GM12891 (cell line): ENCODE measurements around the gene CSRP1.

Experiments used
- PAX5 ChIP-seq: IDR thresholded peaks from 2 replicates; pipeline ENCODE4 v1.6.1; 2011; ENCODE audit warnings: low read length, moderate library complexity, mild to moderate bottlenecking; ENCODE audit not compliant: insufficient read depth, severe bottlenecking
- POLR2A ChIP-seq: IDR thresholded peaks from 2 replicates; pipeline ENCODE4 v1.6.1; 2011; ENCODE audit warnings: low read depth, low read length, control low read depth
- POLR2AphosphoS5 ChIP-seq: IDR thresholded peaks from 2 replicates; pipeline ENCODE4 v1.6.1; 2011; ENCODE audit warnings: low read depth, low read length, control low read depth
- POU2F2 ChIP-seq: IDR thresholded peaks from 2 replicates; pipeline ENCODE4 v1.6.1; 2011; ENCODE audit warnings: low read depth, mild to moderate bottlenecking, control low read depth, low read length, moderate library complexity
- SPI1 ChIP-seq: IDR thresholded peaks from 2 replicates; pipeline ENCODE4 v1.6.1; 2011; ENCODE audit warnings: low read depth, low read length, control low read depth
- TAF1 ChIP-seq: IDR thresholded peaks from 2 replicates; pipeline ENCODE4 v1.6.1; 2011; ENCODE audit warnings: low read depth, low read length, control low read depth

DNA sequence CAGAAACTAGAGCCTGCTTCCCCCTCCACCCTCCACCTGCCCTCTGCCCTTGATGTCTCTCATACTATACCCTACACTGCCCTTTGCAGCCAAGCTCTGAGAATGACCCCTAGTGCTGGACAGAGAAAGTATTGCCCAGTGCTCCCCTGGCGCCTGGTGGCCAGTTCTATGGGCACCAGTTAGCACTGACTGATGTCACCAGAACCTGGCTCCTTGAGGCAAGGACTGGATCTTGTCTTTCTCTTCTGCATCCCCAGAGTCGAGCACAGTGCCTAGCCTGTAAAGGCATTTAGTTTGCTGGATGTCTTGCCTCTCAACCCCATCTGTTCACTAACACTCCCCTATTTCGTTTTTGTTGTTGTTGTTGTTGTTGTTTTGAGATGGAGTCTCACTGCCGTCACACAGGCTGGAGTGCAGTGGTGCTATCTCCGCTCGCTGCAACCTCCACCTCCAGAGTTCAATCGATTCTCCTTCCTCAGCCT, 43.8 kb downstream of the CSRP1 start:
- TF ChIP-seq POLR2A (peak; percentile 63), POLR2AphosphoS5 (no peak), TAF1 (no peak), PAX5 (no peak), SPI1 (no peak), POU2F2 (no peak)
